GM12878 (cell line): ENCODE data around the gene HNRNPA0. TPM values are rescaled to one million over a fixed set of nuclear protein-coding genes. Genes with fewer than 3 reads are reported as not detected.
A peak's percentile ranks its signal among the peaks of the same experiment; 100 is the strongest.

ENCODE experiments used
- ATAC-seq: fragments of 200-7000 bp; cut with Tn5 transposase; 3 replicates; pipeline ENCODE4 v1.9.1; 2020; ENCODE audit warnings: mild to moderate bottlenecking, moderate library complexity
- BruUV-seq: library from RNA; stranded (reverse); fragments of 400-500 nt; replicated peaks from 2 replicates; lab custom pipeline; 2021; lab: Mats Ljungman, UMichigan
- CTCF ChIA-PET: fragments of 300-600 bp; sonication (Branson Sonifier 250); formaldehyde crosslinking; extraction: SDS; loops from one replicate; lab custom pipeline; 2021; ENCODE audit warnings: inconsistent platforms; lab: Yijun Ruan, JAX
- POLR2A ChIA-PET: fragments of 350-600 bp; formaldehyde crosslinking; extraction: SDS; loops from one replicate; lab custom pipeline; 2021; ENCODE audit warnings: inconsistent platforms; lab: Charles Lee
- RAD21 ChIA-PET: fragments of 300-600 bp; sonication (Branson Sonifier 250); formaldehyde crosslinking; loops from one replicate; lab custom pipeline; 2023; ENCODE audit warnings: antibody characterized with exemption; ENCODE audit not compliant: unreplicated experiment; lab: Charles Lee
- SMC1A ChIA-PET: fragments of 300-600 bp; sonication (Branson Sonifier 250); formaldehyde crosslinking; loops from one replicate; lab custom pipeline; 2023; ENCODE audit not compliant: unreplicated experiment, uncharacterized antibody; lab: Charles Lee
- DNase-seq: peaks from one replicate; pipeline ENCODE4 v3.0.0-alpha.2; 2011; ENCODE audit warnings: low read depth, low spot score
- FAIRE-seq: peaks from 3 replicates; lab custom pipeline; 2011; peaks lifted over from hg19 to GRCh38; lab: Jason Lieb, UNC
- H2AFZ ChIP-seq: 2 replicates; pipeline ENCODE4 v1.6.0; 2011; ENCODE audit warnings: low read depth, low read length, control low read depth; ENCODE audit not compliant: control insufficient read depth
- H3K27ac ChIP-seq: 2 replicates; pipeline ENCODE4 v1.5.1; 2011; ENCODE audit warnings: control low read depth; ENCODE audit not compliant: control insufficient read depth, insufficient read depth
- H3K27me3 ChIP-seq, 2 experiments: replicated peaks in 1 of 2; 2 replicates each; pipeline versions ENCODE4 v1.6.0 to v1.6.1; 2011; ENCODE audit warnings: low read length in 1 of 2; ENCODE audit not compliant: control insufficient read depth in 2 of 2, insufficient read depth in 2 of 2
- H3K36me3 ChIP-seq, 2 experiments: 2 replicates each; pipeline ENCODE4 v1.5.1; 2011; ENCODE audit warnings: low read length in 1 of 2; ENCODE audit not compliant: control insufficient read depth in 2 of 2, insufficient read depth in 2 of 2
- H3K4me1 ChIP-seq: 2 replicates; pipeline ENCODE4 v1.6.1; 2011; ENCODE audit warnings: mild to moderate bottlenecking, low read length, moderate library complexity, mixed read lengths; ENCODE audit not compliant: control insufficient read depth, insufficient read depth
- H3K4me2 ChIP-seq: 2 replicates; pipeline ENCODE4 v1.6.0; 2011; ENCODE audit warnings: control low read depth; ENCODE audit not compliant: control insufficient read depth, insufficient read depth
- H3K4me3 ChIP-seq: fragments of 200-600 bp; sonication (generic); 2 replicates; pipeline ENCODE4 v1.5.1; 2016
- H3K79me2 ChIP-seq: 2 replicates; pipeline ENCODE4 v1.6.0; 2011; ENCODE audit warnings: low read length; ENCODE audit not compliant: control insufficient read depth, insufficient read depth
- H3K9ac ChIP-seq: 2 replicates; pipeline ENCODE4 v1.8.0; 2011; ENCODE audit warnings: low read length, control low read depth, mixed read lengths; ENCODE audit not compliant: control insufficient read depth, insufficient read depth
- H3K9me3 ChIP-seq: replicated peaks from 3 replicates; pipeline ENCODE4 v1.5.1; 2011; ENCODE audit warnings: mild to moderate bottlenecking, low read length; ENCODE audit not compliant: control insufficient read depth, insufficient read depth
- H4K20me1 ChIP-seq: 2 replicates; pipeline ENCODE4 v1.6.0; 2011; ENCODE audit not compliant: control insufficient read depth, insufficient read depth
- BHLHE40 ChIP-seq, 2 experiments: fragments of 450-650 bp in 1 of 2; IDR thresholded peaks; 2 replicates each; pipeline ENCODE4 v1.6.1; 2011 to 2017; ENCODE audit warnings: low read depth in 2 of 2, borderline replicate concordance in 1 of 2, improper control_type of control experiment in 1 of 2, low read length in 1 of 2, mild to moderate bottlenecking in 1 of 2
- HDAC6 ChIP-seq: fragments of 200-600 bp; sonication (generic); IDR thresholded peaks from one replicate; pipeline ENCODE4 v1.8.0; 2017; ENCODE audit warnings: antibody characterized with exemption; ENCODE audit not compliant: unreplicated experiment
- MTA2 ChIP-seq: fragments of 450-650 bp; IDR thresholded peaks from 2 replicates; pipeline ENCODE4 v1.6.1; 2016; ENCODE audit warnings: low read depth, mild to moderate bottlenecking, moderate library complexity
- NBN ChIP-seq: fragments of 450-650 bp; IDR thresholded peaks from 2 replicates; pipeline ENCODE4 v1.6.1; 2016
- SMAD1 ChIP-seq: fragments of 450-650 bp; IDR thresholded peaks from 2 replicates; pipeline ENCODE4 v1.6.1; 2018; ENCODE audit warnings: mild to moderate bottlenecking, low read depth; ENCODE audit not compliant: partially characterized antibody
- SPI1 ChIP-seq: IDR thresholded peaks from 2 replicates; pipeline ENCODE4 v1.6.1; 2011; ENCODE audit warnings: low read depth, mild to moderate bottlenecking, low read length, moderate library complexity, borderline replicate concordance; ENCODE audit not compliant: insufficient read depth
- SREBF2 ChIP-seq: IDR thresholded peaks from 2 replicates; pipeline ENCODE4 v1.6.1; 2012; ENCODE audit warnings: mild to moderate bottlenecking, low read length
- ZZZ3 ChIP-seq: IDR thresholded peaks from 2 replicates; pipeline ENCODE4 v1.6.1; 2011; ENCODE audit warnings: low read depth; ENCODE audit not compliant: control insufficient read depth, insufficient read length
- WGBS: methylation state at CpG from one replicate; pipeline ENCODE4 v1.1.6; 2016; ENCODE audit warnings: low lambda C conversion rate; ENCODE audit not compliant: insufficient replicate concordance, insufficient coverage; ENCODE audit errors: missing lambda C conversion rate; 5-methylcytosine and 5-hydroxymethylcytosine counted together
- in situ Hi-C: fragments of 300-500 bp; cut with MboI; formaldehyde crosslinking; loops from 9 replicates; pipeline ENCODE4 v1.14.3; 2018; ENCODE audit warnings: mixed read lengths
- intact Hi-C: fragments of 100-400 bp; cut with micrococcal nuclease; formaldehyde crosslinking; loops from one replicate; pipeline ENCODE4 v1.14.2; 2022; ENCODE audit not compliant: unreplicated experiment
- polyA plus RNA-seq, 11 experiments: library from polyadenylated mRNA; depleted of rRNA in 4 of 11; unstranded in 6 of 11; stranded (reverse) in 5 of 11; fragments of >200 nt; fragmentation: Nextera tagmentation in 4 of 11; fragmentation: Illumina TruSeq in 1 of 11; extraction: Ambion mirVana in 4 of 11; extraction: Trizol in 1 of 11; gene quantifications; 1 replicate in 1 of 11; 2 replicates in 10 of 11; pipeline versions ENCODE4 v1.2.1 to v1.2.3, GENCODE V29; 2011 to 2016; ENCODE audit warnings: inconsistent platforms in 2 of 11, missing spikeins in 2 of 11, low read depth in 1 of 11
- total RNA-seq, 4 experiments: library from RNA; depleted of rRNA in 3 of 4; stranded (reverse); fragments of >200 nt in 3 of 4; fragmentation: Illumina TruSeq in 1 of 4; extraction: Trizol in 1 of 4; gene quantifications; 2 replicates each; pipeline versions ENCODE4 v1.2.1 to v1.2.3, GENCODE V29; 2013 to 2021

Gene HNRNPA0
- total and polyA plus RNA-seq, 10 of the 15 experiments (the other 5 are each of a cell fraction or from before 2014, with no cell fraction given) = 6.3 to 45.0 (median 12.5) TPM

- no peak for DNase-seq
- ATAC-seq = no peak
- Histone ChIP-seq H3K4me1 (peaks cover 15% of the 10 kb centered on the region), H3K4me3 (no peak overlapping the region), H3K27me3 (no peaks in the 10 kb centered on the region), H3K9ac (no peak overlapping the region), H3K9me3 (no peaks in the 10 kb centered on the region), H3K4me2 (peak overlapping the region; percentile 88), H3K79me2 (peaks cover 8% of the 10 kb centered on the region), H2AFZ (no peak overlapping the region), H3K36me3 (no peaks in the 10 kb centered on the region), H3K27ac (no peak overlapping the region), H4K20me1 (no peaks in the 10 kb centered on the region)
- SMC1A ChIA-PET = interaction anchor here (1.0 to 4.2 kb wide), 6 partner anchors 9 to 73 kb away, joined by 3 to 25 read pairs (median 6); no protein-coding TSS in a partner anchor
- POLR2A ChIA-PET = interaction anchor here (1.1 kb wide), 1 partner anchor 9 kb away, joined by 7 read pairs; no protein-coding TSS in a partner anchor
- intact Hi-C loops (no loop called here), in situ Hi-C loops (no loop called here)
- RAD21 ChIA-PET = interaction anchor here (1.3 to 1.6 kb wide), 2 partner anchors 9 to 103 kb away, joined by 3 to 6 read pairs; no protein-coding TSS in a partner anchor
- WGBS = 83% methylated on average over 3 of the region's 3 CpGs
- TF ChIP-seq NBN = no peak
- no peak for TF ChIP-seq BHLHE40 (IDR thresholded peaks at IDR 0.05; ENCODE audit: borderline replicate concordance in 1 of 2, low read depth in 2 of 2, low read length in 1 of 2)
- no peak for TF ChIP-seq SREBF2
- no peak for TF ChIP-seq MTA2
- no peak for TF ChIP-seq SPI1
- TF ChIP-seq ZZZ3 = no peak
- TF ChIP-seq SMAD1 = no peak
- TF ChIP-seq HDAC6 = no peak
- FAIRE-seq = no peak
- CTCF ChIA-PET = interaction anchor here (1.5 to 18.4 kb wide), 5 partner anchors 9 to 103 kb away, joined by 4 to 619 read pairs (median 13); no protein-coding TSS in a partner anchor
- no TSS peak for BruUV-seq
These were observed 21.2 kb downstream of the HNRNPA0 start for GRCh38 chr5:137733006-137733405.
